ENCODE results near the gene CIAO2B. TPM values are rescaled to one million over a fixed set of nuclear protein-coding genes. Genes with fewer than 3 reads are reported as not detected.

CIAO2B gene
- total RNA-seq, 1 experiment from 2014 or later = 59.7 TPM

- H3K4me1 Mint-ChIP-seq = peaks cover 7% of the 10 kb centered on the region; the same call in 1 of the 2 replicates
- POLR2A ChIA-PET = no interaction called here
- CTCF ChIA-PET = interaction anchor here (0.6 to 7.0 kb wide), 12 partner anchors 8 to 716 kb away, joined by 3 to 175 read pairs (median 4); partner anchors contain the start of genes CES3, NAE1 and PDP2
- H3K4me3 Mint-ChIP-seq = peak overlapping the region; percentile 73
- ATAC-seq (peak; percentile 85), DNase-seq (ENCODE audit: low spot score) (peak; percentile 74)
- H3K27me3 Mint-ChIP-seq (ENCODE audit: low read depth) = peaks cover 59% of the 10 kb centered on the region
- no peak overlapping the region for H3K27ac Mint-ChIP-seq
- H3K9me3 Mint-ChIP-seq = no peaks in the 10 kb centered on the region
- H3K36me3 Mint-ChIP-seq = no peaks in the 10 kb centered on the region
- TF ChIP-seq NFE2L1 (CRISPR knock-in tag; IDR thresholded peaks at IDR 0.05) (no peak), ZMAT4 (CRISPR knock-in tag; IDR thresholded peaks at IDR 0.05) (no peak), ATF3 (CRISPR knock-in tag; conservative IDR thresholded peaks at IDR 0.05) (no peak), MYBL2 (CRISPR knock-in tag; IDR thresholded peaks at IDR 0.05) (no peak), RORB (CRISPR knock-in tag; IDR thresholded peaks at IDR 0.05) (no peak), CREM (CRISPR knock-in tag; IDR thresholded peaks at IDR 0.05) (no peak), FOXJ3 (CRISPR knock-in tag; IDR thresholded peaks at IDR 0.05; ENCODE audit: borderline replicate concordance) (no peak), MXD4 (CRISPR knock-in tag; IDR thresholded peaks at IDR 0.05; ENCODE audit: borderline replicate concordance) (no peak), SMAD3 (CRISPR knock-in tag; IDR thresholded peaks at IDR 0.05; ENCODE audit: borderline replicate concordance) (no peak), AR (CRISPR knock-in tag; IDR thresholded peaks at IDR 0.05) (no peak), KAT7 (CRISPR knock-in tag; IDR thresholded peaks at IDR 0.05; ENCODE audit: borderline replicate concordance) (no peak), ZNF671 (CRISPR knock-in tag; IDR thresholded peaks at IDR 0.05) (no peak), AFF4 (CRISPR knock-in tag; IDR thresholded peaks at IDR 0.05; ENCODE audit: borderline replicate concordance) (no peak), TCF7 (CRISPR knock-in tag; IDR thresholded peaks at IDR 0.05; ENCODE audit: low read depth) (no peak), ZNF121 (CRISPR knock-in tag; IDR thresholded peaks at IDR 0.05) (peak; percentile 65), ZNF317 (CRISPR knock-in tag; IDR thresholded peaks at IDR 0.05; ENCODE audit: borderline replicate concordance, low read depth) (no peak), NR3C1 (CRISPR knock-in tag; conservative IDR thresholded peaks at IDR 0.05; ENCODE audit: low read depth) (no peak), GTF2I (CRISPR knock-in tag; conservative IDR thresholded peaks at IDR 0.05) (no peak), RELA (CRISPR knock-in tag; IDR thresholded peaks at IDR 0.05; ENCODE audit: borderline replicate concordance) (no peak), NR1H2 (CRISPR knock-in tag; IDR thresholded peaks at IDR 0.05) (no peak), ZNF232 (CRISPR knock-in tag; IDR thresholded peaks at IDR 0.05) (no peak), E2F5 (CRISPR knock-in tag; IDR thresholded peaks at IDR 0.05) (no peak)
- TF ChIP-seq, protein P1, sequence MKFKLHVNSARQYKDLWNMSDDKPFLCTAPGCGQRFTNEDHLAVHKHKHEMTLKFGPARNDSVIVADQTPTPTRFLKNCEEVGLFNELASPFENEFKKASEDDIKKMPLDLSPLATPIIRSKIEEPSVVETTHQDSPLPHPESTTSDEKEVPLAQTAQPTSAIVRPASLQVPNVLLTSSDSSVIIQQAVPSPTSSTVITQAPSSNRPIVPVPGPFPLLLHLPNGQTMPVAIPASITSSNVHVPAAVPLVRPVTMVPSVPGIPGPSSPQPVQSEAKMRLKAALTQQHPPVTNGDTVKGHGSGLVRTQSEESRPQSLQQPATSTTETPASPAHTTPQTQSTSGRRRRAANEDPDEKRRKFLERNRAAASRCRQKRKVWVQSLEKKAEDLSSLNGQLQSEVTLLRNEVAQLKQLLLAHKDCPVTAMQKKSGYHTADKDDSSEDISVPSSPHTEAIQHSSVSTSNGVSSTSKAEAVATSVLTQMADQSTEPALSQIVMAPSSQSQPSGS (CRISPR knock-in tag; IDR thresholded peaks at IDR 0.05; ENCODE audit: borderline replicate concordance, low read depth) = no peak
- TF ChIP-seq, protein P2, sequence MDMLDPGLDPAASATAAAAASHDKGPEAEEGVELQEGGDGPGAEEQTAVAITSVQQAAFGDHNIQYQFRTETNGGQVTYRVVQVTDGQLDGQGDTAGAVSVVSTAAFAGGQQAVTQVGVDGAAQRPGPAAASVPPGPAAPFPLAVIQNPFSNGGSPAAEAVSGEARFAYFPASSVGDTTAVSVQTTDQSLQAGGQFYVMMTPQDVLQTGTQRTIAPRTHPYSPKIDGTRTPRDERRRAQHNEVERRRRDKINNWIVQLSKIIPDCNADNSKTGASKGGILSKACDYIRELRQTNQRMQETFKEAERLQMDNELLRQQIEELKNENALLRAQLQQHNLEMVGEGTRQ (CRISPR knock-in tag; IDR thresholded peaks at IDR 0.05) = 0 out of 2 replicates have a peak, but pooled peaks have one; percentile 12
- TF ChIP-seq, protein P3, sequence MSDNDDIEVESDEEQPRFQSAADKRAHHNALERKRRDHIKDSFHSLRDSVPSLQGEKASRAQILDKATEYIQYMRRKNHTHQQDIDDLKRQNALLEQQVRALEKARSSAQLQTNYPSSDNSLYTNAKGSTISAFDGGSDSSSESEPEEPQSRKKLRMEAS (CRISPR knock-in tag; IDR thresholded peaks at IDR 0.05) = no peak
Observed at GRCh38 chr16:66924527-66925321, 9.5 kb downstream of the CIAO2B start.
